GM18868 (cell line): ENCODE results near the gene LDLRAD4.

Source experiments
- ATAC-seq: cut with Tn5 transposase; IDR thresholded peaks from one replicate; pipeline ENCODE4 v1.9.1; 2021; ENCODE audit warnings: mild to moderate bottlenecking, moderate library complexity; ENCODE audit not compliant: unreplicated experiment

LDLRAD4 gene

GRCh38 chr18:13454363-13455150 is 236.0 kb downstream of the LDLRAD4 start:
- no peak for ATAC-seq

GRCh38 chr18:13455471-13455870 is 236.9 kb downstream of the LDLRAD4 start:
- no peak for ATAC-seq

- ATAC-seq, result peak; percentile 68
These were observed 237.5 kb downstream of the LDLRAD4 start for GRCh38 chr18:13455960-13456481.

GRCh38 chr18:13456736-13457271 is 238.2 kb downstream of the LDLRAD4 start:
- no peak for ATAC-seq

- ATAC-seq, result no peak
These were observed 238.8 kb downstream of the LDLRAD4 start for GRCh38 chr18:13457327-13457726.

GRCh38 chr18:13460946-13461345 is 242.4 kb downstream of the LDLRAD4 start:
- ATAC-seq, result no peak

GRCh38 chr18:13461469-13461868 is 242.9 kb downstream of the LDLRAD4 start:
- ATAC-seq, result no peak

GRCh38 chr18:13461936-13462335 is 243.4 kb downstream of the LDLRAD4 start:
- ATAC-seq, result no peak

GRCh38 chr18:13462686-13463085 is 244.1 kb downstream of the LDLRAD4 start:
- no peak for ATAC-seq

- ATAC-seq, result no peak
These were observed 245.1 kb downstream of the LDLRAD4 start for GRCh38 chr18:13463526-13464210.

- ATAC-seq, result peak; percentile 98
These were observed 246.0 kb downstream of the LDLRAD4 start for GRCh38 chr18:13464432-13465123.

GRCh38 chr18:13465124-13465446 is 246.5 kb downstream of the LDLRAD4 start:
- ATAC-seq, result peak; percentile 27

GRCh38 chr18:13465476-13465875 is 246.9 kb downstream of the LDLRAD4 start:
- no peak for ATAC-seq

GRCh38 chr18:13470516-13471197 is 252.1 kb downstream of the LDLRAD4 start:
- ATAC-seq, result no peak

GRCh38 chr18:13471198-13471845 is 252.8 kb downstream of the LDLRAD4 start:
- no peak for ATAC-seq

GRCh38 chr18:13471971-13472628 is 253.5 kb downstream of the LDLRAD4 start:
- no peak for ATAC-seq

- ATAC-seq, result no peak
These were observed 255.2 kb downstream of the LDLRAD4 start for GRCh38 chr18:13473751-13474150.

GRCh38 chr18:13474336-13474735 is 255.8 kb downstream of the LDLRAD4 start:
- no peak for ATAC-seq

- no peak for ATAC-seq
These were observed 256.5 kb downstream of the LDLRAD4 start for GRCh38 chr18:13474907-13475545.
